ENCODE results near the gene GAS7. TPM values are rescaled to one million over a fixed set of nuclear protein-coding genes. Genes with fewer than 3 reads are reported as not detected.
"Not testable (repeated sequence)": the region's sequence is repeated elsewhere in the genome, so short reads cannot be mapped to it uniquely, and the experiment has no call there.

GAS7 gene
- polyA plus RNA-seq, 1 donor, result 57.4 TPM

GRCh38 chr17:10107316-10108165, 90.9 kb downstream of the GAS7 start:
- DNase-seq, result no peak

- DNase-seq, result no peak
Observed at GRCh38 chr17:10106067-10106466, 92.3 kb downstream of the GAS7 start.

- DNase-seq, result no peak
Observed at GRCh38 chr17:10105513-10106001, 92.8 kb downstream of the GAS7 start.

- no peak for DNase-seq
Observed at GRCh38 chr17:10103712-10104111, 94.7 kb downstream of the GAS7 start.

- no peak for DNase-seq
Observed at GRCh38 chr17:10102817-10103216, 95.6 kb downstream of the GAS7 start.

GRCh38 chr17:10099051-10099571, 99.3 kb downstream of the GAS7 start:
- DNase-seq, result no peak

- DNase-seq, result no peak
Observed at GRCh38 chr17:10096596-10096995, 101.8 kb downstream of the GAS7 start.

- DNase-seq, result not testable (repeated sequence)
Observed at GRCh38 chr17:10095295-10095694, 103.1 kb downstream of the GAS7 start.

- DNase-seq, result no peak
Observed at GRCh38 chr17:10094797-10095196, 103.6 kb downstream of the GAS7 start.

GRCh38 chr17:10092595-10092994, 105.8 kb downstream of the GAS7 start:
- no peak for DNase-seq

GRCh38 chr17:10091046-10091445, 107.4 kb downstream of the GAS7 start:
- DNase-seq, result no peak

GRCh38 chr17:10089196-10089804, 109.1 kb downstream of the GAS7 start:
- DNase-seq, result no peak

- no peak for DNase-seq
Observed at GRCh38 chr17:10088444-10088843, 110.0 kb downstream of the GAS7 start.

GRCh38 chr17:10087355-10087754, 111.1 kb downstream of the GAS7 start:
- no peak for DNase-seq

GRCh38 chr17:10083864-10084263, 114.5 kb downstream of the GAS7 start:
- no peak for DNase-seq

- DNase-seq, result no peak
Observed at GRCh38 chr17:10082795-10083194, 115.6 kb downstream of the GAS7 start.

- no peak for DNase-seq
Observed at GRCh38 chr17:10081571-10082169, 116.7 kb downstream of the GAS7 start.

GRCh38 chr17:10077561-10078299, 120.7 kb downstream of the GAS7 start:
- DNase-seq, result no peak

GRCh38 chr17:10075919-10076318, 122.5 kb downstream of the GAS7 start:
- DNase-seq, result no peak

GRCh38 chr17:10073941-10074340, 124.5 kb downstream of the GAS7 start:
- no peak for DNase-seq

- DNase-seq, result no peak
Observed at GRCh38 chr17:10072556-10073425, 125.6 kb downstream of the GAS7 start.

GRCh38 chr17:10072086-10072485, 126.3 kb downstream of the GAS7 start:
- no peak for DNase-seq
